HepG2 (cell line): ENCODE data around the gene C3orf22. TPM values are rescaled to one million over a fixed set of nuclear protein-coding genes. Genes with fewer than 3 reads are reported as not detected.

Source experiments
- ARID3A ChIP-seq: IDR thresholded peaks from 2 replicates; pipeline ENCODE4 v1.6.1; 2012; ENCODE audit warnings: low read depth, low read length, improper control_type of control experiment
- CENPBD1 ChIP-seq: sonication (generic); formaldehyde crosslinking; IDR thresholded peaks from 2 replicates; pipeline ENCODE4 v1.8.0; 2022; ENCODE audit warnings: missing genetic modification reagents, low read depth, mild to moderate bottlenecking, borderline replicate concordance
- EED ChIP-seq: sonication (generic); formaldehyde crosslinking; IDR thresholded peaks from 2 replicates; pipeline ENCODE4 v1.5.0; 2020; ENCODE audit warnings: mild to moderate bottlenecking, missing genetic modification reagents
- MAFK ChIP-seq, 2 experiments: IDR thresholded peaks in 1 of 2; conservative IDR thresholded peaks in 1 of 2; 2 replicates each; pipeline ENCODE4 v1.6.1; 2011; ENCODE audit warnings: improper control_type of control experiment in 2 of 2, low read length in 2 of 2
- PATZ1 ChIP-seq: sonication (generic); formaldehyde crosslinking; IDR thresholded peaks from 2 replicates; pipeline ENCODE4 v1.4.0; 2020; ENCODE audit warnings: missing genetic modification reagents
- RXRA ChIP-seq: sonication (generic); formaldehyde crosslinking; IDR thresholded peaks from 2 replicates; pipeline ENCODE4 v1.5.1; 2020; ENCODE audit warnings: missing genetic modification reagents
- SMAD9 ChIP-seq: sonication (generic); formaldehyde crosslinking; IDR thresholded peaks from 2 replicates; pipeline ENCODE4 v1.5.1; 2020; ENCODE audit warnings: mild to moderate bottlenecking, missing genetic modification reagents
- SRSF1 ChIP-seq: fragments of 200-400 bp; formaldehyde crosslinking; optimal IDR thresholded peaks from 2 replicates; pipeline ENCODE3; 2017; ENCODE audit warnings: mild to moderate bottlenecking, low read depth, low read length, moderate library complexity
- ZHX2 ChIP-seq, 2 experiments: sonication (generic) in 1 of 2; formaldehyde crosslinking in 1 of 2; IDR thresholded peaks; 2 replicates each; pipeline versions ENCODE4 v1.6.1 to v1.9.0; 2014 to 2022; ENCODE audit warnings: antibody characterized with exemption in 1 of 2, borderline replicate concordance in 1 of 2, inconsistent platforms in 1 of 2, low read depth in 1 of 2, missing genetic modification reagents in 1 of 2
- ZNF180 ChIP-seq: sonication (generic); formaldehyde crosslinking; IDR thresholded peaks from 2 replicates; pipeline ENCODE4 v1.4.0; 2020; ENCODE audit warnings: low read depth, missing genetic modification reagents, borderline replicate concordance
- ZNF232 ChIP-seq: sonication (generic); formaldehyde crosslinking; IDR thresholded peaks from 2 replicates; pipeline ENCODE4 v1.4.0; 2020; ENCODE audit warnings: missing genetic modification reagents, borderline replicate concordance
- ZNF260 ChIP-seq: sonication (generic); formaldehyde crosslinking; IDR thresholded peaks from 2 replicates; pipeline ENCODE4 v1.4.0; 2020; ENCODE audit warnings: missing genetic modification reagents, low read depth, mild to moderate bottlenecking, borderline replicate concordance
- ZNF7 ChIP-seq: IDR thresholded peaks from 2 replicates; pipeline ENCODE4 v1.6.1; 2016; ENCODE audit warnings: missing biosample characterization, missing genetic modification reagents
- ZNF720 ChIP-seq: sonication (generic); formaldehyde crosslinking; IDR thresholded peaks from 2 replicates; pipeline ENCODE4 v1.4.0; 2020; ENCODE audit warnings: missing genetic modification reagents
- ZNF788 ChIP-seq: sonication (generic); formaldehyde crosslinking; IDR thresholded peaks from 2 replicates; pipeline ENCODE4 v1.5.0; 2020; ENCODE audit warnings: mild to moderate bottlenecking, missing genetic modification reagents, borderline replicate concordance
- ZNF790 ChIP-seq: sonication (generic); formaldehyde crosslinking; IDR thresholded peaks from 2 replicates; pipeline ENCODE4 v1.8.0; 2022; ENCODE audit warnings: missing genetic modification reagents, mild to moderate bottlenecking, borderline replicate concordance
- ZNF850 ChIP-seq: sonication (generic); formaldehyde crosslinking; conservative IDR thresholded peaks from 2 replicates; pipeline ENCODE4 v1.9.0; 2021; ENCODE audit warnings: mild to moderate bottlenecking, missing genetic modification reagents
- polyA plus RNA-seq, 8 experiments: library from polyadenylated mRNA; depleted of rRNA in 3 of 8; stranded (reverse) in 7 of 8; unstranded in 1 of 8; fragments of >200 nt; fragmentation: Illumina TruSeq in 4 of 8; extraction: Trizol in 4 of 8; gene quantifications; 2 replicates each; pipeline versions ENCODE4 v1.2.1 to v1.2.3, GENCODE V29; 2011 to 2016; ENCODE audit warnings: low read depth in 4 of 8, missing spikeins in 1 of 8, mixed read lengths in 1 of 8; ENCODE audit not compliant: insufficient read depth in 1 of 8
- total RNA-seq, 5 experiments: library from RNA; depleted of rRNA; stranded (reverse); fragments of >200 nt; fragmentation: Illumina TruSeq; extraction: Trizol; gene quantifications; 2 replicates each; pipeline ENCODE4 v1.2.3, GENCODE V29; 2016; ENCODE audit warnings: low read depth in 1 of 5

C3orf22 gene
- total and polyA plus RNA-seq, 2 of the 13 experiments (the other 11 are each of a cell fraction or from before 2014, with no cell fraction given), result not detected

GRCh38 chr3:126523745-126524428, 34.8 kb downstream of the C3orf22 start, which contains the start of gene CHST13 (continued):
- TF ChIP-seq ARID3A, result no peak
- TF ChIP-seq MAFK (conservative IDR thresholded peaks at IDR 0.05 in 1 of 2, IDR thresholded peaks at IDR 0.05 in 1 of 2; ENCODE audit: low read length in 2 of 2), result no peak
- TF ChIP-seq RXRA (CRISPR knock-in tag), result peak; percentile 65
- no peak for TF ChIP-seq ZNF7
- TF ChIP-seq ZNF850 (CRISPR knock-in tag), result 0 out of 2 replicates have a peak, but pooled peaks have one; percentile 62
- TF ChIP-seq ZNF788, result peak; percentile 25; the same call in 1 of the 2 replicates
- peak; percentile 41; the same call in 1 of the 2 replicates for TF ChIP-seq ZNF790 (CRISPR knock-in tag)
- no peak for TF ChIP-seq ZNF260 (CRISPR knock-in tag)
- 0 out of 2 replicates have a peak, but pooled peaks have one; percentile 14 for TF ChIP-seq ZHX2 (IDR thresholded peaks at IDR 0.05; ENCODE audit: low read depth)
- 0 out of 2 replicates have a peak, but pooled peaks have one; percentile 75 for TF ChIP-seq ZHX2 (CRISPR knock-in tag; IDR thresholded peaks at IDR 0.05; ENCODE audit: borderline replicate concordance)
- TF ChIP-seq PATZ1 (CRISPR knock-in tag), result peak; percentile 99
- no peak for TF ChIP-seq EED
- peak; percentile 48 for TF ChIP-seq SRSF1
- 0 out of 2 replicates have a peak, but pooled peaks have one; percentile 22 for TF ChIP-seq ZNF180 (CRISPR knock-in tag)
- TF ChIP-seq SMAD9 (CRISPR knock-in tag), result no peak
- TF ChIP-seq ZNF720 (CRISPR knock-in tag), result no peak
- no peak for TF ChIP-seq CENPBD1
- TF ChIP-seq ZNF232 (CRISPR knock-in tag), result peak; percentile 86; the same call in 1 of the 2 replicates
